IPS-18c (cell line): ENCODE data around the gene ETV7.
"Not testable (repeated sequence)": the region's sequence is repeated elsewhere in the genome, so short reads cannot be mapped to it uniquely, and the experiment has no call there.

Experiments
- H3K4me3 ChIP-seq: 2 replicates; pipeline ENCODE4 v1.7.0; 2013; ENCODE audit warnings: low read depth, mild to moderate bottlenecking, low read length, moderate library complexity; ENCODE audit not compliant: insufficient read depth
- H3K9me3 ChIP-seq: one replicate; pipeline ENCODE4 v1.6.1; 2013; ENCODE audit warnings: mild to moderate bottlenecking, low read length, moderate library complexity; ENCODE audit not compliant: control insufficient read depth, insufficient read depth

ETV7 gene

GRCh38 chr6:36372088-36372487, 15.4 kb downstream of the ETV7 start:
- peaks cover 4% of the 10 kb centered on the region for H3K9me3 ChIP-seq

GRCh38 chr6:36371211-36371610, 16.3 kb downstream of the ETV7 start:
- Histone ChIP-seq H3K9me3 (peaks cover 4% of the 10 kb centered on the region), H3K4me3 (no peak overlapping the region)

More at GRCh38 chr6:36372088-36372487, 15.4 kb downstream of the ETV7 start:
- no peak overlapping the region for H3K4me3 ChIP-seq

- peaks cover 4% of the 10 kb centered on the region for H3K9me3 ChIP-seq
- no peak overlapping the region for H3K4me3 ChIP-seq
Measured at GRCh38 chr6:36370638-36371037, 16.8 kb downstream of the ETV7 start.

- no peak overlapping the region for H3K4me3 ChIP-seq
- peaks cover 4% of the 10 kb centered on the region for H3K9me3 ChIP-seq
Measured at GRCh38 chr6:36368921-36369865, 18.3 kb downstream of the ETV7 start.

- H3K9me3 ChIP-seq, result peaks cover 4% of the 10 kb centered on the region
- no peak overlapping the region for H3K4me3 ChIP-seq
Measured at GRCh38 chr6:36368421-36368820, 19.0 kb downstream of the ETV7 start.

- peaks cover 4% of the 10 kb centered on the region for H3K9me3 ChIP-seq
- no peak overlapping the region for H3K4me3 ChIP-seq
Measured at GRCh38 chr6:36367743-36368142, 19.7 kb downstream of the ETV7 start.

- H3K9me3 ChIP-seq, result no peaks in the 10 kb centered on the region
- H3K4me3 ChIP-seq, result no peak overlapping the region
Measured at GRCh38 chr6:36364669-36365479, 22.6 kb downstream of the ETV7 start.

GRCh38 chr6:36364061-36364635, 23.3 kb downstream of the ETV7 start:
- not testable (repeated sequence) for H3K4me3 ChIP-seq, H3K9me3 ChIP-seq

- not testable (repeated sequence) for H3K9me3 ChIP-seq
Measured at GRCh38 chr6:36363371-36363752, 24.1 kb downstream of the ETV7 start.

GRCh38 chr6:36362551-36363370, 24.7 kb downstream of the ETV7 start:
- Histone ChIP-seq H3K9me3 (no peaks in the 10 kb centered on the region), H3K4me3 (no peak overlapping the region)

More at GRCh38 chr6:36363371-36363752, 24.1 kb downstream of the ETV7 start:
- not testable (repeated sequence) for H3K4me3 ChIP-seq

- H3K9me3 ChIP-seq, result no peaks in the 10 kb centered on the region
- H3K4me3 ChIP-seq, result no peak overlapping the region
Measured at GRCh38 chr6:36361071-36361470, 26.4 kb downstream of the ETV7 start.

- Histone ChIP-seq H3K9me3 (no peaks in the 10 kb centered on the region), H3K4me3 (no peak overlapping the region)
Measured at GRCh38 chr6:36360241-36361054, 27.0 kb downstream of the ETV7 start.

GRCh38 chr6:36358226-36358915, 29.1 kb downstream of the ETV7 start:
- H3K9me3 ChIP-seq, result no peaks in the 10 kb centered on the region
- H3K4me3 ChIP-seq, result no peak overlapping the region

GRCh38 chr6:36357872-36358225, 29.6 kb downstream of the ETV7 start:
- Histone ChIP-seq H3K9me3 (no peaks in the 10 kb centered on the region), H3K4me3 (no peak overlapping the region)

GRCh38 chr6:36355819-36356218, 31.6 kb downstream of the ETV7 start:
- Histone ChIP-seq H3K4me3 (no peak overlapping the region), H3K9me3 (no peaks in the 10 kb centered on the region)

- no peaks in the 10 kb centered on the region for H3K9me3 ChIP-seq
- no peak overlapping the region for H3K4me3 ChIP-seq
Measured at GRCh38 chr6:36353411-36353915, 34.0 kb downstream of the ETV7 start.
